Eye (tissue), 1 donor: ENCODE measurements around the gene NUP98.
A peak's percentile ranks its signal among the peaks of the same experiment; 100 is the strongest.
"Not testable (repeated sequence)": the region's sequence is repeated elsewhere in the genome, so short reads cannot be mapped to it uniquely, and the experiment has no call there.

Source experiments
- DNase-seq: peaks from one replicate; pipeline ENCODE4 v3.0.0-alpha.2; 2015

NUP98 gene

DNA sequence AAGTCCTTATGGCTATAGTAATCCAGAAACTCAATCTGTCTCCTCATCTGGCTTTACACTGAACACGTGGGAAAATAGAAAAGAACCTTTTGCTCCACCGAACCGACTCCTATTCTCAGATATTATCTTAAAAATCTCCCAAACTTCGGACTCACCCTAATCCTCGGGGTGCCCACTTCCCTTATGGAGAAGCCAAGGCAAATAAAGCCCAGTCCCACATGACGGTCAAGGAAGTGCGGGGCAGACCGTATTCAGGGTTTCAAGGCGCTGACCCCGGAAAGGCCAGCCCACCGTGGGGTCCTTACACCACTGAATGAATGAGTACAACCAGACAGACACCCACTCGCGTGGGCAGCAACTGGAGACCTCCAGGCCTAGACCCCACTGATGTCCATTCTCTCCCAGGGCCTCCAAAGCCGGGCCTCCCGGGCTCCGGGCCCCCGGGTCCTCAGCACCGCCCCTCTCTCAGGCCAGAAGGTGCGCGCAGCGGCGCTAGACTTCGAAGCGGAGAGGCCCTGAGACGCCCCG lies 489 bp downstream of the NUP98 start:
- no peak for DNase-seq

DNA sequence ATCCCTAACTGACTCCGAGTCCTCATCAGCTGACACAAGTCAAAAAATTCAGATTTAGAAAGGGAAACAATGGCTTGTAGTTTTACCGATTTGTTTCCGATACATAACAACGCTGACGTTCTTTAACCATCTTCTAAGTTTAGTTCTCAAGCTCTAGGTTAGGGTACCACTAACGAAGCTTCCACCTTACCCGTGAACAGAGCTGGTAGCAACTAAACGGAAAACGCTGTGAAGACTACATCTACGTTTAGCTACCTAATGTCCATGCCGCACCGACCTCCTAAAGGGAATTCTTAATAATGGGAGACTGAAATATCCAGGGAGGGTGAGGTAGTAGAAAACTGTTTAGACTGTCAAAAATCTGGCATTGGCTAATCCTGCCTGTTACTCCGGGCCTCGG lies 1.0 kb downstream of the NUP98 start:
- DNase-seq = no peak

DNA sequence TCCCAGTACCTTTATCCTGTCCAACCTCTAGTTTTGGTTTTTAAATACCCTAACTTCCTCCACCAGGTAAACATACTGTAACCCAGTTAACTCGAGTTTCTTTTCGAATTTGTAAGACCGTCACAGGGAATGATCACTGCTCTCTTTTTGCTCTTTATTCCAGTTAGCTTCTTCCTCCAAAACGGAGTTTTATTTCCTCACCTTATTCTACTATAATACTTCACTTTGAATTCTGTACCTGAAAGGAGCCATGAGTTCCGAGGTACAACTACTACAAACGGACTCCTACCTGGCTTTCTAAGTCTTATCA lies 1.4 kb downstream of the NUP98 start:
- DNase-seq = no peak

DNA sequence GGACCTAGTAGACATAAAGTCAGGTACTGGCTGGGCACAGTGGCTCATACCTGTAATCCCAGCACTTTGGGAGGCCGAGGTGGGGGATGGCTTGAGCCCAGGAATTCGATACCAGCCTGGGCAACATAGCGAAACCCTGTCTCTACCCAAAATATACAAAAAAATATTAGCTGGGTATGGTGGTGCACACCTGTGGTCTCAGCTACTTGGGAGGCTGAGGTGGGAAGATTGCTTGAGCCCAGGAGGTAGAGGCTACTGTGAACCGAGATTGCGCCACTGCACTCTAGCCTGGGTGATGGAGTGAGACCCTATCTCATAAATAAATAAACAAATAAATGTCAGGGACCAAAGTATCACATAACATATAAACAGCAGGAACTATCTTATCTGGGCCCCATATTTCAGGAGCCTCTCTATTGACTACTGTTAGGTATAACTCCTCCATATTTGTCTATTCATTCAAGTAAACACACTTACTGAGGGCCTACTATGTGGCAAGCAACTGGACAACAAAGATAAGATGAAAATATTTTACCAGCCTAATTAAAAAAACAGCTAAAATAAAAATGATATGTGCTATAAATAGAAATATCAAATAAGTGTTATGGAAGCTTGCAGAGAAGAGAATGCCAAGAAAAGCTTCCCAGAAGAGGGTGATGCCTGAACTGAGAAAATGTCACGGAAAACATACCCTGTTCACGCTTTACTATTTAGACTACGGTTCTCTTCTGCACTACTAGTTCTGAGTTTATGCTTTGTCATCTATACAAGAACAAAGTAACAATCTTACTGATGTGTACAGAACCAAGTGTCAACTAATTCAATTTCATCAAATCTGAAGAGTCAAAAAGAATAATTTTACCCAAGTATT lies 2.0 kb downstream of the NUP98 start:
- no peak for DNase-seq

DNA sequence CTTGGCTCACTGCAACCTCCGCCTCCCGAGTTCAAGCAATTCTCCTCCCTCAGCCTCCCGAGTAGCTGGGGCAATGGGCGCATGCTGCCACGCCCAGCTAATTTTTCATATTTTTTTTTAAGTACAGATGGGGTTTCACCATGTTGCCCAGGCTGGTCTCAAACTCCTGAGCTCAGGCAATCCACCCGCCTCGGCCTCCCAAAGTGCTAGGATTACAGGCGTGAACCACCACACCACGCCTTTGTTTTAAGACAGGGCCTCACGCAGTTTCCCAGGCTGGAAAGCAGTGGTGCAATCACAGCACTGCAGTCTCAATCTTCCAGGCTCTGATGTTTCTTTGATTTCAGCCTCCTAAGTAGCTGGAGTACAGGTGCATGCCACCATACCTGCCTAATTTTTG lies 3.0 kb downstream of the NUP98 start:
- not testable (repeated sequence) for DNase-seq

DNA sequence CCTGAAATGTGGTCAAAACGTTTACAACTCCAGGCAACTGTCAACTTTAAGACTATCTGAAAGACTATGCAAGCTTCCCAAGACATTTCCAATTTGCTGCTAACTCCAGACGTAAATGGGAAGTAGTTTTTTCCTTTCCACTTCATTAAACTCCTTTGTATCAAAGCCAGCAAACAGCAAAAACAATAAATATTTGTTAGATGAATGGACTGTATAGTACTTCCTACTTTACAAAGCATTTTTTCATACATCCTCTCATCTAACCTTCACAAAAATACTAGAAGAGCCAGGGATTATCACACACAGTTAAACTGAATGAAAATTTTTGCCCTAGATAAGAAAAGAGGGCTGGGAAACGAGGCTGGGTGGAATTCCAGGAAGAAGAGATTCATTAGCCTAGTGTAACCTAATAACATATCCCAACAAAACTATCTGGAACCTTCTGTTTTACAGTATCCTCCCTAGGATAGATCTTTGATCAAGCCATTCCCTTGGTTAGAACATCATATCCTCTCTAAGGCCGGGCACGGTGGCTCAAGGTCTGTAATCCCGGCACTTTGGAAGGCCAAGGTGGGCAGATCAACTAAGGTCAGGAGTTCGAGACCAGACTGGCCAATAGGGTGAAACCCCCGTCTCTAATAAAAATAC lies 10.4 kb downstream of the NUP98 start:
- DNase-seq = no peak

DNA sequence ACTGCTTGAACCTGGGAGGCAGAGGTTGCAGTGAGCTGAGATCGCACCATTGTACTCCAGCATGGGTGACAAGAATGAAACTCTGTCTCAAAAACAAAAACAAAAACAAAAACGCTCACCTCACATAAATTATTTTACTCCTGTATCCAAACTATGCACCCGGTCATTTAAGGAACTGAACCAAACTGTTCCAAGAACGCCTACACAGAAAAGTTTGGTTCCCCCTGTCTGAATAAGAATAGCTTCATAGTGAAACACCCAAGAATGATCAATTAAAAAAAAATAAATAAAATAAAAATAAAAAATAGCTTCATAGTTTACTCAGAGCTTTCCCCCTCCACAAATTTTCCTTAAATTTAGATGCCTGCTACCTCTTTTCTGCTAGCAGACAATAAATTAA lies 13.7 kb downstream of the NUP98 start:
- DNase-seq = no peak

DNA sequence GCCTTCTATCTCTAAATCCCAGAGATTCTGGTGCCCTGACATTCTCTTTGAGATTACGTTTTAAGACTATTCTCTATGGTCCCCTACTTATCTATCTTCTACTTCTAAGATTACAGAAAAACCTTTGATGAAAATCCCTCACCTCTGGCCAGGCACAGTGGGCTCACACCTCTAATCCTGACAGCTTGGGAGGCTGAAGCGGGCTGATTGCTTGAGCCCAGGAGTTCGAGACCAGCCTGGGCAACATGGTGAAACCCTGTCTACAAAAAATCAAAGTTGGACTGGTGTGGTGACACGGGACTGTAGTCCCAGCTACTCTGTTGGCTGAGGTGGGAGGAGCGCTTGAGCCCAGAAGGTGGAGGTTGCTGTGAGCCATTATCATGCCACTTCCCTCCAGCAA lies 14.4 kb downstream of the NUP98 start:
- DNase-seq = no peak

DNA sequence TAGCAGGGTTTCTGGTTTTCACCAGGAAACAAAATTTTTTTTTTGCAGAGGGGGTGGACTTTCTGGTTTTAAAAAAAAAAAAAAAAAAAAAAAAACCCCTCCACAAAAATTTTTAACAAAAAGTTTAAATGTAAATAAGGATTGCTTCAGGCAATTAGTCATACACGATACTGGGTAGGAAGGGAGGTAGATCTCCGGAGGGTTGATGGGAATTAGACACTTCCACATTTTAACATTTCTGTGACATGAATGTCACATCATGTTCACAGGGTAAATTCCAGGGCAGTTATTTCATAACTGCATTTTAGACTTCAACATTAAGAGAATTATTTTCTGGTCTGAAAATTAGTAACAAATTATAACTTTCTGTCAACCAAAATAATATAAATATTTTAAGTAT lies 15.9 kb downstream of the NUP98 start:
- no peak for DNase-seq

DNA sequence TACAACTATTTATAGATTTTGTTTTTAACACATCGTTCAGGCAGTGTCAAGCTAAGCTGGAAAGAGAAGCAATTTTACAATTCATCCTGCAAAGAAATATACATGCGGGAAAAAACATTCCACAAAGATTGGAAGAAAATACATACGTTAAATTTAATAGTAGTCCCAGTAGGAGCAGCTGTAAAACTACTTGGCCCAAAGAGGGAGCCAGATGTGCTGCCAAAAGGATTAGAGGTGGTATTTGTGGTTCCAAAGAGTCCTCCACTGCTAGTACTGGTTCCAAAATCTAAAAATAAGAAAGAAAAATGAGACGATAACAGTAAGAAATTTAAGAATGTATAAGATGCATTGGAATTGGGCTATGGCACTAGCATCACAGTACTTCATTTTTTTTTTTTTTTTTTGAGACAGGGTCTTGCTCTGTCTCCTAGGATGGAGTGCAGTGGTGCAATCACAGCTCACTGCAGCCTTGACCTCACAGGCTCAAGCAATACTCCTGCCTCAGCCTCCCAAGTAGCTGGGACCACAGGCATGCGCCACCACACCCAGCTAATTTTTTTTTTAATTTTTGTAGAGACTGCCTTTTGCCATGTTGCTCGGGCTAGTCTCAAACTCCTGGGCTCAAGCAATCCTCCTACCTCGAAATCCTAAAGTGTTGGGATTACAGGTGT lies 21.5 kb downstream of the NUP98 start:
- DNase-seq = peak; percentile 49

DNA sequence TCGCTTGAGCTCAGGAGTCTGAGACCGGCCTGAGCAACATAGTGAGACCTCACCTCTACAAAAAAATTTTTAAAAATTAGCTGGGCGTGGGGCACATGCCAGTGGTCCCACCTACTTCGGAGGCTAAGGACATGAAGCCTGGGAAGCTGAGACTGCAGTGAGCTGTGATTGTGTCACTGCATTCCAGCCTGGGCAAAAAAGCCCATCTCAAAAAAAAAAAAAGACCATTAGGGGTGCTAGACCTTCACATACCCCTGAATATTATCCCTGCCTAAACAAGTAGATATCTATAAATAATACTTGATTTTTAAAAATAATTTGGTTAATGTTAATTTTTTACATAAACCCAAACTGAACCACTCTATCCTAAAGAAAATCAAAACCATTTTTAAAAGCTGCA lies 24.2 kb downstream of the NUP98 start:
- no peak for DNase-seq

DNA sequence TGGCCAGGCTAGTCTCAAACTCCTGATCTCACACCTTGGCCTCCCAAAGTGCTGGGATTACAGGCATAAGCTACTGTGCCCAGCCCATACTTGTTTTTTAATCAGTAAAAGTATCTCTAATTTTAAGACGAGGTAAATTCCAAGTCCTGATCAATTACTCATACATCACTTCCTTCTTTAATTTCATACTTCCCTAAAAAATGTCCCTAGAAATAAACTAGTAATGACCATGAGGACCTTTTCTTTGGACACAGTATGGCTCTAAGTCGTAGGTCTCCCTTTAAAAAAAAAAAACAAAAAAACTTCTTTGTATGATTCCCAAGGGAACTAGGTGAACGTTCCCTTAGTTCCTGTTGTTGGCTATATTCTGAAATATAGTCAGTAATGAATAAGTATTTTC lies 29.8 kb downstream of the NUP98 start:
- no peak for DNase-seq

DNA sequence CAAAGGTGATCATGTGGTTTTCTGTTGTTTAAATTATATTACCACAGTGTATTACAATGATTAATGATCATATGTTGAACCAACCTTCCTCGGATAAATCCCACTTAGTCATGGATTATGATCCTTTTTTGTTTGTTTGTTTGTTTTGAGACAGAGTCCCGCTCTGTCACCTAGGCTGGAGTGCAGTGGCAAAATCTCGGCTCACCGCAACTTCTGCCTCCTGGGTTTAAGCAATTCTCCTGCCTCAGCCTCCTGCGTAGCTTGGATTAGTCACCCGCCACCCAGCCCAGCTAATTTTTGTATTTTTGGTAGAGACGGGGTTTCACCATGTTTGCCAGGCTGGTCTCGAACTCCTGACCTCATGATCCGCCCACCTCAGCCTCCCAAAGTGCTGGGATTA lies 30.5 kb downstream of the NUP98 start:
- not testable (repeated sequence) for DNase-seq

DNA sequence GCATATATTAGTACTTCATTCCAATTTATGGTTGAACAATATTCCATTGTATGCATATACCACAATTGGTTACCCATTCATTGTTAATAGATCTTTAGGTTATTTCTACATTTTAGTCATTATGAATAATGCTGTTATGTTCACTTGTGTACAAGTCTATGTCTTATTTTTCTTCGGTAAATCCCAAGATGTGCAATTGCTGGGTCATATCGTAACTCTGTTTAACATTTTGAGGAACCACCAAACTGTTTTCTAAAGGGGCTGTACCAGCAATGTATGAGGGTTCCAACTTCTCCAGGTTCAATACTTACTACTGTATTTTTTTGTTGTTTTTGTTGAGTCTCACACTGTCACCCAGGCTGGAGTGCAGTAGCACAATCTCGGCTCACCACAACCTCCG lies 33.1 kb downstream of the NUP98 start:
- no peak for DNase-seq

DNA sequence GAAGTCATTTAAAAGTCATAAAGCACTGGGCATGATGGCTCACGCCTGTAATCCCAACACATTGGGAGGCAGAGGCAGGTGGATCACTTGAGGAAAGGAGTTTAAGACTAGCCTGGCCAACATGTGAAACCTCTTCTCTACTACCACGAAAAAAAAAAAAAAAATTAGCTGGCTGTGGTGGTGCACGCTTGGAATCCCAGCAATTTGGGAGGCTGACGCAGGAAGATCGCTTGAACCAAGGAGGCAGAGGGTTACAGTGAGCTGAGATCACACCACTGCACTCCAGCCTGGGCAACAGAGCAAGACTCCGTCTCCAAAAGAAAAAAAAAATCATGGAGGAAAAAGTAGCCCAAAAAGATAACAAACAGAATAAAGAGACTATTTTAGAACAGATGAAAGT lies 42.2 kb downstream of the NUP98 start:
- DNase-seq = no peak

DNA sequence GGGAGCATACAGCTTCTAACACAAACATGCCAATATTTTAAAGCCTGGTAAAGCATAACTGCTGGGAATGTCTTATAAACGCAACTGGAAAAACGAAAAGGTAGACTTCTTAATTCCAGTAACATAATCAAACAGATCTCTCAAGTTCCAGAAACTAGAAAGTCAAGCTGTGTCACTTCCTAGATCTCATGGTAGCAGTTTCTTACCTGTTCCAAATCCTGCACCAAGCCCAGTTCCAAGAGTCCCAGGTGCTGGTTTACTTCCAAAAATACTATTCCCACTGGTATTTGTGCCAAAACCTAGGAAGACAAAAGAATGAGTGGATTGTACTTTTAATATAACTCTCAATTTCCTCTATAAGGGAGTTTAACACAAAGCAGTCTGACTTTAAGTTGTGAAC lies 44.2 kb downstream of the NUP98 start:
- no peak for DNase-seq

DNA sequence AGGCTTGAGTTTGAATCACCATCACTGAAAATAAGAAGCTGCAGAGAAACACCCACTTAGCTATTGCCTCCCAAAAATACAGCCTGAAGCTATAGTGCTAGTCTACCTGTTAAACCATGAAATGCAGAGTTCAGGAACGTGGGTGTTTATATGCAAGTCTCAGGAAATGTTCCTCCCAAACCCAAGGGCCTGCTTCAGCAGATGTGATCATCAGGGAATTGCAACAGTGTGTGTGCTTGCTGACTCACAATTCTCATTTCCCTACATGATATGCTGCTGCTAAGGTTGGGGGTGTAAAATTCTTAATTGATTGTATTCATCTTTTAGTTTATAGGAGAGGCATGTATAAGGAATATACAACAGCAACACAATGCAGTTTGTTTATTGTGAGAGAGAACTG lies 49.6 kb downstream of the NUP98 start:
- no peak for DNase-seq

DNA sequence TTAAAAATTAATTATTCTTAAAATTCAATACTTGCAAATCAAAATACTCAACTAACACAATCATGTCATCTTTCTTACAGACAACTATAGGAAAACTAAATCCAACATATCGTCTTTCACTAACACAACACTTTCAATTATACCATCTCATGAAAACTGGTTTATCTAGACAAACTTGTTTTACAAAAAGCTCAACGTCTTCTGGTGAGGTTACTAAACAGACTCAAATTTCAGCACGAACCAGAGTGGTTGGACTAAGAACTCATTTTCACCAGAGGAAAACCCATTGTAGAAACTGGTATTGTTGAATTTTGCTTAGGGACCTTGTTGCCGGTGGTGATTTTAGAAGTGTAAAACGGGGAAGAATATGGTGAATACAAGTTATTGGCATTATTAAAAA lies 52.2 kb downstream of the NUP98 start:
- DNase-seq = peak; percentile 14

DNA sequence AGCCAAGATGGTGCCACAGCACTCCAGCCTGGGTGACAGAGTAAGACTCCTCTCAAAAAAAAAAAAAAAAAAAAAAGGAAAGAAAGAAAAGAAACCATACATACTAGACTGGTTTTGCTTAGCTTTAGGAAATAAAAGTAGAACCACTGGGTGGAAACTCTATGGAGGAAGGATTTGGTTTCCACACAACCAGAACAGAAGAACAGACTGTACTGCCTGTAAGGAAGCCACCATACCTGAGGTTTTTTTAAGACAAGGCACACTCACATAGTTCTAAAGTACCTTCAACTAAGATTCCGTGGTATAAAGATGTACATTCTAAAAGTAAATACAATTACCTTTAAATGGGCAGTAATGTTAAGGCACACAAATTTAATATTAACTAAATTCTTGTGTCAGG lies 58.6 kb downstream of the NUP98 start:
- DNase-seq = no peak

DNA sequence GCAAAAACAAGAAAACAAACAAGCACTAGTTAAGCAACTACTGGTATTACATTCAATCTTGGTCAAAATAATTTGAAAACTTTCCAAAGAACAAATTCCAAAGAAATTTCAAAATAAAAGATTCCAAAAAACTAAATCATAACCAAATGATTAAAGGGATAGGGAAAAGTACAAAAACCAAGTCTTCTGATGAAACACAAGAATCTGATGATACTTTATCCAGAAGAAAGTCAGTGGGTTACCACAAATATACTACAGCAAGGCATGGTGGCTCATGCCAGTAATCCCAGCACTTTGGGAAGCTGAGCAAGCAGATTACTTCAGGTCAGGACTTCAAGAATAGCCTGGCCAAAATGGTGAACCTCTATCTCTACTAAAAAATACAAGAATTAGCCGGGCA lies 59.1 kb downstream of the NUP98 start:
- DNase-seq = no peak

DNA sequence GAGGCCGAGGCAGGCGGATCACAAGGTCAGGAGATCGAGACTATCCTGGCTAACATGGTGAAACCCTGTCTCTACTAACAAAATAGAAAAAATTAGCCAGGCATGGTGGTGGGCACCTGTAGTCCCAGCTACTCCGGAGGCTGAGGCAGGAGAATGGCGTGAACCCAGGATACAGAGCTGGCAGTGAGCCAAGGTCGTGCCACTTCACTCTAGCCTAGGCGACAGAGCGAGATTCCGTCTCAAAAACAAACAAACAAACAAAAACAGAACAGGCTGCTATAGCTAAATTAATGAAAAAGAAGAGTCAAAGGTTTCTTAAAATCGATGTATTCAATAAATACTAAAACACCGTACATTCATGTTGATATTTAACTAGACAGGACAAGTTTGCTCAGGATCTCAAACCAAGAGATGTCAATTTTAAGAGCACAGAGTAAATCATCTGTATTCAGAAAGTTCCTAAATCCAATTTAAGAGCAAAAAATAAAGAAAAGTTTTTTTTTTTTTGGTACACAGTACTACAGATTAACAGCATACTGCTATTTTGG lies 59.9 kb downstream of the NUP98 start:
- no peak for DNase-seq

DNA sequence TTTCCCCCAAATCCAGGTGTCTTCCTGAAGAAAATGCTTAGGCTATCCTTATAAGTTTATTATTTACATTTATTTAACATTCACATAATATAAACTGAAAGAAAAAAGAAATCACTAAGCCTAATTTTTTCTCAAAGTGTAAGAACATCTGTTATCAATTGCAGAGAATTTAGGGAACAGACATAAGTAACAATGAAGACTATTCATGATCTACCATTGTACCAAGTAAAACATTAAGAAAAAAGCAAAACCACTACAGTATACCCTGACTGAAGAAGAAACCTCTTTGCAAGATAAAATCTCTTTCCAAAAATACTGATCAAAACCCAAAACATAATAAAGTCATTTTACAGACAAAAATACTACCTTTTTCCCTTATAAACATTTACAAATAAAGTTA lies 60.5 kb downstream of the NUP98 start:
- no peak for DNase-seq

DNA sequence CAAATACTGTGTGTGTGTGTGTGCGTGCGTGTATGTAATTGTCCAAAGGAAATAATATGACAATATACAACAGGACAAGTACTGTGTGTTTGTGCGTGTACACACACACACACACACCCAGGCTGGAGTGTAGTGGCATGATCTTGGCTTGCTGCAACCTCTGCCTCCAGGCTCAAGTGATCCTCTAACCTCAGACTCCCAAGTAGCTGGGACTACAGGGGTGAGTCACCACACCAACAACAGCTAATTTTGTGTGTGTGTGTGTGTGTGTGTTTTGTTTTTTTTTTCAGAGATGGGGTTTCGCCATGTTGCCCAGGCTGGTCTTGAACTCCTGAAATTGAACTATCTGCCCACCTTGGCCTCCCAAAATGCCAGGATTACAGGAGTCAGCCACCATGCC lies 61.5 kb downstream of the NUP98 start:
- no peak for DNase-seq
